Ectodermal cell (in vitro differentiated cells): ENCODE measurements around the gene GADD45G.

Experiments used
- H3K27ac ChIP-seq: 2 replicates; pipeline ENCODE4 v1.7.0; 2013; ENCODE audit warnings: mild to moderate bottlenecking, low read depth, low read length; ENCODE audit not compliant: insufficient read depth, poor library complexity, severe bottlenecking
- H3K27me3 ChIP-seq: 2 replicates; pipeline ENCODE4 v1.7.0; 2013; ENCODE audit warnings: mild to moderate bottlenecking, low read length; ENCODE audit not compliant: insufficient read depth, control insufficient read depth, poor library complexity, severe bottlenecking
- H3K36me3 ChIP-seq: one replicate; pipeline ENCODE4 v1.7.0; 2013; ENCODE audit warnings: low read length; ENCODE audit not compliant: control insufficient read depth, insufficient read depth
- H3K4me1 ChIP-seq: one replicate; pipeline ENCODE4 v1.7.0; 2013; ENCODE audit warnings: low read length; ENCODE audit not compliant: control insufficient read depth, insufficient read depth
- H3K4me3 ChIP-seq: 2 replicates; pipeline ENCODE4 v1.7.0; 2013; ENCODE audit warnings: low read depth, low read length, control low read depth; ENCODE audit not compliant: insufficient read depth
- H3K9me3 ChIP-seq: 2 replicates; pipeline ENCODE4 v1.7.0; 2013; ENCODE audit warnings: mild to moderate bottlenecking, low read length, moderate library complexity; ENCODE audit not compliant: control insufficient read depth
- whole genome bisulfite sequencing, 2 experiments: methylation state at CpG; one replicate each; pipeline ENCODE4 v1.1.7; 2013; ENCODE audit warnings: missing lambda C conversion rate in 2 of 2; 5-methylcytosine and 5-hydroxymethylcytosine counted together

Gene GADD45G

GRCh38 chr9:89574309-89574708 is 30.5 kb upstream of the GADD45G start:
- WGBS, 2 experiments: 66 to 70% methylated on average over 4 of the region's 4 CpGs
- H3K27me3 ChIP-seq: no peaks in the 10 kb centered on the region
- H3K4me1 ChIP-seq: no peaks in the 10 kb centered on the region
- H3K9me3 ChIP-seq: no peaks in the 10 kb centered on the region
- no peaks in the 10 kb centered on the region for H3K36me3 ChIP-seq
- H3K4me3 ChIP-seq: no peak overlapping the region
- no peak overlapping the region for H3K27ac ChIP-seq

GRCh38 chr9:89576404-89576839 is 28.4 kb upstream of the GADD45G start:
- H3K4me1 ChIP-seq: no peaks in the 10 kb centered on the region
- no peak overlapping the region for H3K27ac ChIP-seq
- no peaks in the 10 kb centered on the region for H3K9me3 ChIP-seq
- 0 to 54% methylated on average over 1 to 3 of the region's 4 CpGs for WGBS, 2 experiments
- no peak overlapping the region for H3K4me3 ChIP-seq
- H3K27me3 ChIP-seq: no peaks in the 10 kb centered on the region
- H3K36me3 ChIP-seq: no peaks in the 10 kb centered on the region

- 96 to 97% methylated on average over 2 of the region's 3 CpGs for WGBS, 2 experiments
- no peaks in the 10 kb centered on the region for H3K27me3 ChIP-seq
These were observed 27.4 kb upstream of the GADD45G start for GRCh38 chr9:89577363-89577762.

GRCh38 chr9:89579741-89580385 is 24.9 kb upstream of the GADD45G start:
- WGBS, 2 experiments: 94 to 95% methylated on average over 12 of the region's 12 CpGs
- no peak overlapping the region for H3K4me3 ChIP-seq
- H3K27me3 ChIP-seq: no peaks in the 10 kb centered on the region

More at GRCh38 chr9:89577363-89577762, 27.4 kb upstream of the GADD45G start:
- Histone ChIP-seq H3K27ac (no peak overlapping the region), H3K9me3 (no peaks in the 10 kb centered on the region), H3K4me3 (no peak overlapping the region), H3K36me3 (no peaks in the 10 kb centered on the region), H3K4me1 (no peaks in the 10 kb centered on the region)

GRCh38 chr9:89586311-89586710 is 18.5 kb upstream of the GADD45G start:
- WGBS, 2 experiments: 100% methylated on average over 1 of the region's 1 CpG; no CpG with 5 or more reads in 1 of the 2 experiments
- H3K4me3 ChIP-seq: no peak overlapping the region
- no peaks in the 10 kb centered on the region for H3K4me1 ChIP-seq
- H3K36me3 ChIP-seq: no peaks in the 10 kb centered on the region
- H3K27me3 ChIP-seq: no peaks in the 10 kb centered on the region
- no peak overlapping the region for H3K27ac ChIP-seq
- H3K9me3 ChIP-seq: no peaks in the 10 kb centered on the region

More at GRCh38 chr9:89579741-89580385, 24.9 kb upstream of the GADD45G start:
- no peaks in the 10 kb centered on the region for H3K36me3 ChIP-seq
- no peak overlapping the region for H3K27ac ChIP-seq
- no peaks in the 10 kb centered on the region for H3K4me1 ChIP-seq
- no peaks in the 10 kb centered on the region for H3K9me3 ChIP-seq

- H3K4me1 ChIP-seq: peaks cover 3% of the 10 kb centered on the region
These were observed 16.4 kb upstream of the GADD45G start for GRCh38 chr9:89588271-89588879.

GRCh38 chr9:89590415-89590814 is 14.4 kb upstream of the GADD45G start:
- Histone ChIP-seq H3K27ac (no peak overlapping the region), H3K36me3 (no peaks in the 10 kb centered on the region), H3K27me3 (no peaks in the 10 kb centered on the region), H3K9me3 (no peaks in the 10 kb centered on the region), H3K4me1 (peaks cover 3% of the 10 kb centered on the region), H3K4me3 (no peak overlapping the region)
- WGBS, 2 experiments: 94 to 98% methylated on average over 2 of the region's 2 CpGs

More at GRCh38 chr9:89588271-89588879, 16.4 kb upstream of the GADD45G start:
- H3K27ac ChIP-seq: no peak overlapping the region
- 93% methylated on average over 6 of the region's 6 CpGs for WGBS, 2 experiments
- H3K36me3 ChIP-seq: no peaks in the 10 kb centered on the region
- no peaks in the 10 kb centered on the region for H3K27me3 ChIP-seq
- H3K4me3 ChIP-seq: no peak overlapping the region
- no peaks in the 10 kb centered on the region for H3K9me3 ChIP-seq

- Histone ChIP-seq H3K9me3 (no peaks in the 10 kb centered on the region), H3K27ac (no peak overlapping the region), H3K27me3 (no peaks in the 10 kb centered on the region), H3K36me3 (no peaks in the 10 kb centered on the region), H3K4me3 (no peak overlapping the region), H3K4me1 (peaks cover 3% of the 10 kb centered on the region)
- WGBS, 2 experiments: 91% methylated on average over 15 of the region's 15 CpGs
These were observed 13.3 kb upstream of the GADD45G start for GRCh38 chr9:89591274-89592212.

GRCh38 chr9:89592213-89592815 is 12.5 kb upstream of the GADD45G start:
- WGBS, 2 experiments: 93 to 95% methylated on average over 12 of the region's 12 CpGs
- Histone ChIP-seq H3K36me3 (no peaks in the 10 kb centered on the region), H3K27ac (no peak overlapping the region), H3K4me1 (peaks cover 3% of the 10 kb centered on the region), H3K27me3 (no peaks in the 10 kb centered on the region), H3K9me3 (no peaks in the 10 kb centered on the region), H3K4me3 (no peak overlapping the region)
